HAP-1 (cell line): Measurements from ENCODE around the gene SLC34A1.
"Not testable (repeated sequence)": the region's sequence is repeated elsewhere in the genome, so short reads cannot be mapped to it uniquely, and the experiment has no call there.

Experiments used
- DNase-seq, 2 experiments: peaks; one replicate each; pipeline ENCODE4 v3.0.0-alpha.2; 2016 to 2020; ENCODE audit warnings: low spot score in 2 of 2
- H3K27me3 ChIP-seq: fragments of 250-450 bp; sonication (Bioruptor Pico); 2 replicates; pipeline ENCODE4 v1.5.1; 2020; ENCODE audit warnings: low read depth, mild to moderate bottlenecking, moderate library complexity
- H3K36me3 ChIP-seq: fragments of 250-450 bp; sonication (Bioruptor Pico); replicated peaks from 2 replicates; pipeline ENCODE4 v1.5.1; 2020; ENCODE audit warnings: mild to moderate bottlenecking
- H3K4me1 ChIP-seq: fragments of 250-450 bp; sonication (Bioruptor Pico); 2 replicates; pipeline ENCODE4 v1.5.1; 2020; ENCODE audit warnings: mild to moderate bottlenecking
- H3K4me3 ChIP-seq: fragments of 250-450 bp; sonication (Bioruptor Pico); 2 replicates; pipeline ENCODE4 v1.5.1; 2020; ENCODE audit warnings: mild to moderate bottlenecking, moderate library complexity
- H3K9me3 ChIP-seq: fragments of 250-450 bp; sonication (Bioruptor Pico); 2 replicates; pipeline ENCODE4 v1.5.1; 2020; ENCODE audit warnings: mild to moderate bottlenecking, moderate library complexity
- in situ Hi-C: fragments of 300-500 bp; cut with MboI; formaldehyde crosslinking; loops from 3 replicates; pipeline ENCODE4 v1.14.3; 2020; ENCODE audit warnings: low sequenced_read_pairs, inconsistent platforms, mixed read lengths

SLC34A1 gene, protein sequence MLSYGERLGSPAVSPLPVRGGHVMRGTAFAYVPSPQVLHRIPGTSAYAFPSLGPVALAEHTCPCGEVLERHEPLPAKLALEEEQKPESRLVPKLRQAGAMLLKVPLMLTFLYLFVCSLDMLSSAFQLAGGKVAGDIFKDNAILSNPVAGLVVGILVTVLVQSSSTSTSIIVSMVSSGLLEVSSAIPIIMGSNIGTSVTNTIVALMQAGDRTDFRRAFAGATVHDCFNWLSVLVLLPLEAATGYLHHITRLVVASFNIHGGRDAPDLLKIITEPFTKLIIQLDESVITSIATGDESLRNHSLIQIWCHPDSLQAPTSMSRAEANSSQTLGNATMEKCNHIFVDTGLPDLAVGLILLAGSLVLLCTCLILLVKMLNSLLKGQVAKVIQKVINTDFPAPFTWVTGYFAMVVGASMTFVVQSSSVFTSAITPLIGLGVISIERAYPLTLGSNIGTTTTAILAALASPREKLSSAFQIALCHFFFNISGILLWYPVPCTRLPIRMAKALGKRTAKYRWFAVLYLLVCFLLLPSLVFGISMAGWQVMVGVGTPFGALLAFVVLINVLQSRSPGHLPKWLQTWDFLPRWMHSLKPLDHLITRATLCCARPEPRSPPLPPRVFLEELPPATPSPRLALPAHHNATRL

GRCh38 chr5:177384134-177384533 lies at the start of gene SLC34A1:
SLC34A1 (plus strand) TSS chr5:177384434; CDS start chr5:177385742, 1,308 bp downstream.
- Histone ChIP-seq H3K36me3 (no peaks in the 10 kb centered on the region), H3K27me3 (peaks cover 10% of the 10 kb centered on the region; the same call in 1 of the 2 replicates), H3K4me1 (no peaks in the 10 kb centered on the region), H3K9me3 (no peaks in the 10 kb centered on the region), H3K4me3 (no peak within 1 kb of the TSS)
- in situ Hi-C loops = no loop called here
- no peak for DNase-seq

DNA sequence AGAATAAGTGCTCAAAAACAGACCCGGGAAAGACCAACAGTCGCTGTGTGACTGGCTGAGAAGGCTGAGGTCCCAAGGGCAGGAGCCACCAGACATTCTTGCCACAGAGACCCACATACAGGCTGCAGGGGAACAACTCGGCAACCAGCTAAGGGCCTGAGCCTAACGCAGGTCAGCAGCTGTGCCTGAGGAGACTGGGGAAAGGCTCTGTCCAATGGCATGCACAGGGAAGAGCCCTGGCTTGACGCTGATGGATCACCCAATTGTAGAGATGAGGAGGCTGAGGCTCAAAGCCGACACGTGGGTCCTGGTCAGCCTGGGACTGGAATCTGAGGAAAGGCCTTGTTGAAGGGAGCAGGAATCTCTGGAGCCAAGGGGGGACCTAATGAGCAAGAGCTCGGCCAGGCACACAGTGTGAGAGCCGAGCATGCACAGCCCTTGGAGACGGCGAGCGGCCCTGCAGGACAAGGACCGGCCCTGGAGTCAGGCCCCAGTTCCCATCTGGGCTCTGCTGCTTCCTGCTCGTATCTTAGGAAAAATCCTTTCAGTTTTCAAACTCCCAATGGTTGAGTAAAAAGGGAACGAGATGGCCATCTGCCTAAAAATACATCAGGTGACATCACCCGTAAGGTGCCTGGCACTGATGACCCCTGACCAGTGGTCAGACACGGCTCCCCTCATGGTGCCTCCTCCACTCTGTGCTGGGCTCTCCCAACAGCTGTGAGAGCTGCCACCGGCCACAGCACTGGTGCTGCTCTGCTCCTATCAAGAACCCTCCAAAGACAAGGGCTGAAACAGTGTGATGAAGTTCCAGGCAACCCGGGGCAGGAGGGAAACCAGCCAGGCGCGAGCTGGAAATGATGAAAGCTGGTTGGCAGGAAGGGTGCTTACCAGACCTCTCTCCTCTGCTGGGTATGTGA lies 49.2 kb upstream of the SLC34A1 start:
- Histone ChIP-seq H3K9me3 (no peaks in the 10 kb centered on the region), H3K27me3 (no peaks in the 10 kb centered on the region), H3K36me3 (peaks cover 50% of the 10 kb centered on the region), H3K4me1 (no peaks in the 10 kb centered on the region), H3K4me3 (no peak overlapping the region)
- in situ Hi-C loops = no loop called here
- DNase-seq = no peak

- DNase-seq = no peak
- in situ Hi-C loops = no loop called here
- no peaks in the 10 kb centered on the region for H3K9me3 ChIP-seq
- H3K36me3 ChIP-seq = peaks cover 47% of the 10 kb centered on the region
- no peaks in the 10 kb centered on the region for H3K4me1 ChIP-seq
- H3K27me3 ChIP-seq = no peaks in the 10 kb centered on the region
- no peak overlapping the region for H3K4me3 ChIP-seq
These were observed 48.6 kb upstream of the SLC34A1 start for GRCh38 chr5:177335701-177336065.

DNA sequence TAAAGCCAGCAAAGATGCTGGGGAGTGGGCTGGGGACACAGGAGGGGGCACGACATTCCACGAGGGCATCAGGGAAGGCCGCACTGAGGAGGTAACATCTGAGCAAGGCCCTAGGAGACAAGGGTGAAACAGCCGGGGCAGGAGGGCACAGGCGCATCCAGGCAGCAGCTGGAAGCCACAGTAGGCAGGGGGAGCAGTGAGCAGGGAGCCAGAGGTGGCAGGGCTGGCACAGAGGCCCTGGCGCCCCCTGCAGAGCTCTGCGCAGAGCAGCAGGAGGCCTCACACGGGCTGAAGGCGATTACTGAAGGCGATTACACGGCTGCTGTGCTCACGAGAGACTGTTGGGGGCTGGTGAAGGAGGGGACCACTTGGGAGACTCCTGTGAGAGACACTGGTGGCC lies 48.1 kb upstream of the SLC34A1 start:
- Histone ChIP-seq H3K27me3 (no peaks in the 10 kb centered on the region), H3K36me3 (peaks cover 47% of the 10 kb centered on the region), H3K4me1 (no peaks in the 10 kb centered on the region), H3K4me3 (no peak overlapping the region), H3K9me3 (no peaks in the 10 kb centered on the region)
- in situ Hi-C loops = no loop called here
- DNase-seq = peak in 1 of 2 experiments; percentile 41

DNA sequence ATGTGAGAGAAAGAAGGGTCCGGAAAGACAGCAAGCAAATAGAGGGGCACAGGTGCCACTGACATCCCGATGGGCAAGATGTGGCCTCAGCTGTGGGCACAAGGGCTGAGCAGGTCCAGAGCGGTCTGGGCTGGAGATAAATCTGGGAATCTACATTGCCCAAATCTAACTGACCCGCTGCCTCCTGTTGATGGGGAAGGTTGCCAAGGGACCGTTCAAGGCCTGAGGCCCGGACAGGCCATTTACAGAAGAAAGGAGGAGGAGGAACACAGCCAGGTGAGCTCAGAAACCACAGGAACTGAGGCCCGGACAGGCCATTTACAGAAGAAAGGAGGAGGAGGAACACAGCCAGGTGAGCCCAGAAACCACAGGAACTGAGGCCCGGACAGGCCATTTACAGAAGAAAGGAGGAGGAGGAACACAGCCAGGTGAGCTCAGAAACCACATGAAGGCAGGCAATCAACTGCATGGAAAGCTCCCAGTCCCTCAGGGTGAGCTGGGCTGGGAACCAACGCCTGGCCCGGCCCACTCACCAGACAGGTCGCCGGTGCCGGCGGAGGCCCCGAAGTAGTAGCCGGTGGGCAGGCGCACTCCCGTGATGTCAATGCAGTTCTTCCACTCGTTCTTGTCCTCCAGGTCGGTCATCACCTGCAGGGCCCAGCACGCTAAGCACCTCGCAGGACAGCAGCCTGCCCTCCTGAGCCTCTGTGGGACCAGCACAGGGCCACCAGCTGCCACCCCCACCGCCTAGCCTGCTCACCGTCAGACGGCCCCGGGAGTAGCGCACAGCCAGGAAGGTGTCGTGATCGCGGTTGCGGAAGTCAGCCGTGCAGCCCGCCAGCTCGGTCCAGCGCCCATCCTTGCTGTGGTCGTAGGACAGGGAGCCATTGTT lies 47.4 kb upstream of the SLC34A1 start:
- in situ Hi-C loops = no loop called here
- no peaks in the 10 kb centered on the region for H3K4me1 ChIP-seq
- H3K36me3 ChIP-seq = peaks cover 55% of the 10 kb centered on the region
- no peaks in the 10 kb centered on the region for H3K9me3 ChIP-seq
- H3K4me3 ChIP-seq = no peak overlapping the region
- no peak for DNase-seq
- no peaks in the 10 kb centered on the region for H3K27me3 ChIP-seq

- H3K27me3 ChIP-seq = no peaks in the 10 kb centered on the region
- H3K4me1 ChIP-seq = no peaks in the 10 kb centered on the region
- H3K4me3 ChIP-seq = no peak overlapping the region
- in situ Hi-C loops = no loop called here
- H3K9me3 ChIP-seq = no peaks in the 10 kb centered on the region
- no peak for DNase-seq
- peaks cover 54% of the 10 kb centered on the region for H3K36me3 ChIP-seq
These were observed 45.8 kb upstream of the SLC34A1 start for GRCh38 chr5:177338251-177339106.

- H3K4me3 ChIP-seq = no peak overlapping the region
- H3K27me3 ChIP-seq = no peaks in the 10 kb centered on the region
- H3K36me3 ChIP-seq = peaks cover 47% of the 10 kb centered on the region
- no peaks in the 10 kb centered on the region for H3K4me1 ChIP-seq
- no peaks in the 10 kb centered on the region for H3K9me3 ChIP-seq
- in situ Hi-C loops = no loop called here
- no peak for DNase-seq
These were observed 45.1 kb upstream of the SLC34A1 start for GRCh38 chr5:177339107-177339638.

GRCh38 chr5:177343000-177343399 lies 41.2 kb upstream of the SLC34A1 start:
- H3K4me3 ChIP-seq, H3K27me3 ChIP-seq, in situ Hi-C loops, H3K9me3 ChIP-seq, DNase-seq, H3K4me1 ChIP-seq: not testable (repeated sequence)
- peaks cover 30% of the 10 kb centered on the region for H3K36me3 ChIP-seq

GRCh38 chr5:177343777-177344176 lies 40.5 kb upstream of the SLC34A1 start:
- no peak overlapping the region for H3K4me3 ChIP-seq
- in situ Hi-C loops = no loop called here
- no peaks in the 10 kb centered on the region for H3K4me1 ChIP-seq
- H3K27me3 ChIP-seq = no peaks in the 10 kb centered on the region
- DNase-seq = no peak
- no peaks in the 10 kb centered on the region for H3K9me3 ChIP-seq
- peaks cover 30% of the 10 kb centered on the region for H3K36me3 ChIP-seq

GRCh38 chr5:177344891-177345290 lies 39.3 kb upstream of the SLC34A1 start:
- no peak for DNase-seq
- Histone ChIP-seq H3K27me3 (no peaks in the 10 kb centered on the region), H3K4me1 (peaks cover 4% of the 10 kb centered on the region; the same call in 1 of the 2 replicates), H3K9me3 (no peaks in the 10 kb centered on the region), H3K4me3 (no peak overlapping the region), H3K36me3 (peaks cover 28% of the 10 kb centered on the region)
- in situ Hi-C loops = no loop called here

GRCh38 chr5:177346820-177347219 lies 37.4 kb upstream of the SLC34A1 start:
- Histone ChIP-seq H3K36me3 (peaks cover 21% of the 10 kb centered on the region), H3K4me1 (peaks cover 10% of the 10 kb centered on the region), H3K27me3 (no peaks in the 10 kb centered on the region), H3K4me3 (no peak overlapping the region), H3K9me3 (no peaks in the 10 kb centered on the region)
- in situ Hi-C loops = no loop called here
- no peak for DNase-seq

GRCh38 chr5:177347699-177348098 lies 36.5 kb upstream of the SLC34A1 start:
- H3K27me3 ChIP-seq = no peaks in the 10 kb centered on the region
- peaks cover 17% of the 10 kb centered on the region; the same call in 1 of the 2 replicates for H3K36me3 ChIP-seq
- no peak overlapping the region for H3K4me3 ChIP-seq

More at GRCh38 chr5:177347699-177348098, 36.5 kb upstream of the SLC34A1 start:
- in situ Hi-C loops = no loop called here
- DNase-seq = no peak
- H3K4me1 ChIP-seq = peaks cover 10% of the 10 kb centered on the region
- H3K9me3 ChIP-seq = no peaks in the 10 kb centered on the region
